Activated effector memory CD4-positive, alpha-beta T cell treated with Interleukin-2 at 50 U/mL for 16 hours (primary cell): ENCODE results near the gene RACGAP1.

Source experiments
- DNase-seq: peaks from one replicate; pipeline ENCODE4 v3.0.0-alpha.2; 2020

The RACGAP1 gene

DNA sequence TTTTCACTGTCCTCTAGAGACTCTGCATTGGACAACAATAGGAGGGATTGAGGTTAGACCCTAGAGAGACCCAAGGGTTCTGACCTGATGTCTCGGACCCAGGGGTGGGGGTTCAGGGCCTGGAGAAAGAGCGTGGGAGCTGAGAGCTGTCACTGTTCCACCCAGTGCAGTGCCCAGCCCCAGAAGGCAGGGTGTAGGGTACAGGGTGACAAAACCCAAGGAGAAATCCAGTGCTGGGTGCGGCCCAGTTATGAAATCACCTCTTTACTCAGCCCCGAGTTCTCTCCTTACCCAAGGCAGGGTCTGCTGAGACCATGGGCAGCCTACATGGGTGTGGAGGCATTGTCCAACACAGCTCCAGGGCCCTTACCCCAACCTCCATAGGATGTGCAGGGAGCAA, 72.1 kb downstream of the RACGAP1 start:
- DNase-seq, result no peak

DNA sequence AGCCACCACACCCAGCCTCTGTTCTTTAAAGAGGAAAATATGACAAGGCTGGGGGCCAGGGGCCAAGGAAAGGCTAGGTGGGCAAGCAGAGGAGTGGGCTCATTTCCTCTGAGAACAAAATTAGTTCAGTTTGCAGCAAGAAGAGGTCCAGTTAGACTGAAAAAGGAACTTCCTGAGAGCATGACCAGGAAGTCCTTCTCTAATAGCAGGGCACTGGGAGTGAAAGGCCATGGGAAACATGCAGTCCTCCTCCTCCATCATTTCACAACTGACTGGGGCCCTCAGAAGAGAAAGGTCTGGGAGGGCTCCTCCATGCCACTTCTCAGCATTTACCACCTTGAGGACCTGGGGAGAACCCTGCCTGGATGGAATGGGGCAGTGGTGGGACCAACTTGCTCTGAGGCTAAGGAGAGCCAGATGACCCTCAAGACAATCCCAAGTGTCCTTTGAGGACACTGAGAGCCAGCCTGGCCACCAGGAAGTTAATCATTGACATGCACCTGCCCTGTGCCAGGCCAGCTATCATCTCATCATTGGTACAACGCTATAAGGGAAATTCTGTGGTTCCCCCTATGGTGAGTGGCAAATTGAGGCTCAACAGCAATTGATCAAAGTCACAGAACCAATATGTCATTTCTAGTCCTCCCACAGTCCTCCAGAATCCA, 72.8 kb downstream of the RACGAP1 start:
- DNase-seq, result no peak

DNA sequence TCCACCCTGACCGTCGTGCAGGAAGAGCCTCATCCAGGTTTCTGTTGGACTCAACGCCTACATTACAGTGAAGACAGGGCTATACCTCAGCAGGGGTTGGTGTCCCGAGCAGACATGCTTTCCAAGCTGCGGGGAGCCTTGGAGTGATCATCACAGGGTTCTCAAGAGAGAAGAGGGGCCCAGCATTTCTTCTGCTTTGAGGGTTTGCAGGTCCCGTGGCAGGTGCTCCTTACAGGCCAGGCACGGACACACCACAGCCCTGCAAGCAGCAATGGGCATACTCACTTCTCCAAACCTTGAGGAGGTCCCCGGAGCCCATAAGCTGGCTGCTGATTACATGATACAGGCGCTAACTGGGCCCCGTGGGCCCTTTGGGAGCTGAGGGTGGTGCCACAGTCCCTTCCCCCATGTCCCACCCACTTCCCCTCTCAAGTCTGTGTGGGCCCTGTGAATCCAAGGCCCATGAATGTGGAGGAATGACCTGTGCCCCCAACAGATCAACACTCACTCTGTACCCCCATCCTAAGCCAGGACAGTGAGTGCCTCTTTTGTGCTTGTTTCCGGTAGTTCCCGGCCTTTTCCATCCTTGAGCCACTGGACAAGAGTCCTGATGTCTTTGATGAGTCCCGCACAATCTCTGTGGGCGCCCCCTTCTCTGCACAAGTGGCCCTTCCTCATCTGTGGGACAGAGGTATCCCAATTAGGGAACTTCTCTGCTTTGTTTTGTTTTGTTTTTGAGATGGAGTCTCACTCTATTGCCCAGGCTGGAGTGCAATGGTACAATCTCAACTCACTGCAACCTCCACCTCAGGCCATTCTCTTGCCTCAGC, 73.7 kb downstream of the RACGAP1 start:
- DNase-seq, result no peak

DNA sequence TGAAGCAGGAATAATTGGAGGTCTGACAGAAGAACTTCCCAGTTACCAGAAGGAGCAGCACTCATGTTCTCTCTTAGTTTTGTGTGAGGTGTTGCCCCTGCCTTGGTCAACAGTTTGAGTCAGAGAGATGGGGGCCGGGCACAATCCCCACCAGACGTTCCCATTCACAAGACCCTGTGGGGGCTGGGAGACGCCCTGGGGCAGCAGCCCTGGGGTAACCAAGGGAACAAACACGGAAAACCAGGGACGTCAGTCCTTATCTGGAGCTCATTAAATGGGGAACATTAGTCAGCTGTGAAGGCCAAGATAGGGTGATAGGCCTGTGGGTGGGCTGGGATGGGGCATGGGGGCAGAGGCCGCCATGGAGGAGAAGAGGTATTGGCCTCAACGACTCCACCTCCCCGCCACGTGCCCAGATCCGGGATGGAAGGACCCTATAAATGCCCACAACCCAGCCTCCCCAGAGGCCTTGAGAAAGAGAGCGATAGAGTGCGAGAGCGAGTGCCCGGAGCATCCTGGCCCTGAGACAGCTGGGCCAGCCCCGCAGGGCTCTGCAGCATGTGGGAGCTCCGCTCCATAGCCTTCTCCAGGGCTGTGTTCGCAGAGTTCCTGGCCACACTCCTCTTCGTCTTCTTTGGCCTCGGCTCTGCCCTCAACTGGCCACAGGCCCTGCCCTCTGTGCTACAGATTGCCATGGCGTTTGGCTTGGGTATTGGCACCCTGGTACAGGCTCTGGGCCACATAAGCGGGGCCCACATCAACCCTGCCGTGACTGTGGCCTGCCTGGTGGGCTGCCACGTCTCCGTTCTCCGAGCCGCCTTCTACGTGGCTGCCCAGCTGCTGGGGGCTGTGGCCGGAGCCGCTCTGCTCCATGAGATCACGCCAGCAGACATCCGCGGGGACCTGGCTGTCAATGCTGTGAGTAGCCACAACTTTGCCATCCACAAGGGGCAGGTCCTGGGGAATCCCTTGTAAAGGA, 74.7 kb downstream of the RACGAP1 start, which contains the start of gene AQP2:
Gene AQP2, plus strand, starts transcription at position 465 of the 979 bp plus-strand sequence. Its CDS starts 94 bp downstream, at position 559.
- DNase-seq, result no peak

DNA sequence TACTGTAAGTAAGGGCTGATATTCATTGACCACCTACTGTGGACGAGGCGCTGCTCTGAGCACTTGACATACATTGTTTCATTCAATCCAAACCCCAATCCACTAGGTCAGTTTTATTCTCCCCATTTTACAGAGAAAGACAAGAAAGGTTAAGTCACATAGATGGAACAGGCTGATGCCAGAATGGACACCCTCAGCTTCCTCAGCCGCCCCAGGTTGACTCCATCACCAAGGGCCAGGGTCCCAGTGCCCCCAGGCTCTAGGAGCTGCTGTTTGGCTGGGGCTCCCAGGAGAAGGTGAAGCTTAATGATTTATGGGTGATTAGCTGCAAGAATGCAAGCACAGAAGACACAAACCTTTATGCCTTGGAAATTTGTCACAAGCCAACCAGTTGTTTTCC, 75.4 kb downstream of the RACGAP1 start:
- DNase-seq, result no peak

DNA sequence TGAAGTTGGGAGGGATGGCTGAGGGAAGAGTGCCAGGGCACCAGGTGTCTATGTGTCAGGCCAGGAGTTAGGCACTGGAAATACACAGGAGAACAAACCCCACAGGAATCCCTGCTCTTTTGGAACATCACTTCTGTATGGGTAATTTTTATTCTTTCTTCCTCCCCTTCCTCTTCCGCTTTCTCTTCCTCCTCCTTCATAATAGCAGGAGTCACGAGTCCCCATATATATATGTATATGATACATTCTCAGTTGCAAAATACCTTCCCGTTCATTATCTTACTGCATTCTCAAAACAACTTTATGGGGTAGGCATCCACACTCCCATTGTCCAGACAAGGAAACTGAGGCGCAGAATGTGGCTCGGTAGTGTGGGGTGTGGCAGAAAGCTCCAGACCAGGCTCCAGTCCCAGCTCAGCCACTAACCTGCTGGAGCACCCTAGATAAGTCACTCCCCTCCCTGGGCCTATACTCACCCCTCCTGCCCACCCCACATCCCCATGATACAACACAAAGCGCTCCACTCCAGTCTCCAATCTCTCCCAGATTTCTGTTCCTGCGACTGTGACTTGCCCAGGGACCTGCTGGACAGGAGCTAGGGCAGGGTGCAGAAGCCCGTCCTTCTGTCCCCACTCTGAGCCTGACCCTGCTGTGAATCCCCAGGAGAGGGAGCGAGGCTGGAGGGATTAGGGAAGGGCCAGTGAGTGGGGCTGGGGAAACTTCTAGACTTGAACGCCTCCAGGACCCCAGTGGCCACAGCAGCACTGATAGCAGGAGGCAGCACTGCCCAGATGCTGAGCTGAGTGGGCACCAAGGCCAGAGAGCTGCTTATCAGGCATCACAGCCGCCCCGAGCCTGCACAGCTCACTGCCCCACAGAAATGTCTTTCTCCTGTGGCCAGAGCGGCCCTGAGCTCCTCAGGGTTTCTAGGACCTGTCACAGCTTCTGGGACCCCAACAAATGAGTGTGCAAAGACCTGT, 76.1 kb downstream of the RACGAP1 start:
- DNase-seq, result no peak

DNA sequence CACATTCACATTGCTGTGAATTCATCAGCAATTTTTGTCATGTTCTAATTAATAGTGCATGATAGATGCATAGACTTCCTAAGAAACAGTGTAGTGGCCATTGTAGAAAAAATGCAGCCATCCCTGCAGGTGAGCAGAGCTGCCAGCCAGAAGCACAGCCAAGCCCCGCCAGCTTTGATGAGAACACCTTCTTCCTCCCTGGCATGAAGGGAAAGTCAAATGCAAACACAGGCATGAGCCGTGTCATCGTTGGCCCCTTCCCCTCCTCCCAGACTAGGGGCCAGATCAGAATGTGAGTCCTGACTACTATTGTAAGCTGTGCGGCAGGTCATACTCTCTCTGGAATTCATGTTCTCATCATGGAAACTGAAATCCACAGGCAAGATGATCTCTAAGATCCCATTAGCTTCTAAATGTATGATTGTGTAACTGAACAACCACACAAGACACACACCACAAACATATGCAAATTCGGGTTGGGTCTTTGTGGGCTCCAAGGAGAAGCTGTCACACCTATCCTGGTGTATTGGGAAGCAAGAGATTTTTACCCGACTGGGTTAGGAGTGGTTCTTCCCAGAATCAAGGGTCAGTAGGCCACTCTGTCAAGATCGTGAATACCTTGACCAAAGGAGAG, 77.6 kb downstream of the RACGAP1 start:
- no peak for DNase-seq

DNA sequence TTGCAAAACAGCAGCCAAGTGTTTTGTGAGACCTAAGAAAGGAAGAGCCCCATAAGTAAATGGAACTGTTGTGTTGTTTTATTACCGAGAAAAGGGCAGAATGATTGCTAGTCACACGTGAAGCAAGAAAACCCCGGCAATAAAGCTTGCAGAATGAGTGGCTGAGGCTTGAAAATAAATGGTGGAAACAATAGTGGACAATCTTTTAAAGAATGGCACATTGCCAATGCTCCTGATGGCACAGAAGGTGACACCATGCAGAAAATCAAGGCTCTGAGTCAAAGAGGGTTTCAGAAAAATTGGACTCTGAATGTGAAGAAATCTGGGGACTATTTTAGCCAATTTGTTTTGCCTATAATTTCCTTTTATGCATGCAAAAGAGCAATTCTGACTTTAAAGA, 78.8 kb downstream of the RACGAP1 start:
- DNase-seq, result no peak

DNA sequence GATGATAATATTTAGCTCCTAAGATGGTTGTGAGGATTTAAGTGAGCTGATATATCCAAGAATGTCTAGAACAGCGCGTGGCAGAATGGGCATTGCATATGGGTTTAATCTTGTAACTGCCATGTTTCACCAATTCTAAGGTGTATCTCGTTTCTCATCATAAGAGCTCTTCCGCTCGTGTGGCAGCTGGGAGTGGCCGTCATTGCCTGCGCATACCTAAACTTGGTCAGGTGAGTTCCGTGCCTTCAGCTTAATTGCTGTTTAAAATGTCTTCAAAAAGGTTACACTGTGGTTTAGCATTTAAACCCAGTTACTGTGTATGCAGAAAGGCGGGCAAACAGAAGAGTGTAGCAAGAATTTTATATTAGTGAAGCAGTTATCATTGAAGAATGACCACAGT, 79.2 kb downstream of the RACGAP1 start:
- DNase-seq, result no peak

DNA sequence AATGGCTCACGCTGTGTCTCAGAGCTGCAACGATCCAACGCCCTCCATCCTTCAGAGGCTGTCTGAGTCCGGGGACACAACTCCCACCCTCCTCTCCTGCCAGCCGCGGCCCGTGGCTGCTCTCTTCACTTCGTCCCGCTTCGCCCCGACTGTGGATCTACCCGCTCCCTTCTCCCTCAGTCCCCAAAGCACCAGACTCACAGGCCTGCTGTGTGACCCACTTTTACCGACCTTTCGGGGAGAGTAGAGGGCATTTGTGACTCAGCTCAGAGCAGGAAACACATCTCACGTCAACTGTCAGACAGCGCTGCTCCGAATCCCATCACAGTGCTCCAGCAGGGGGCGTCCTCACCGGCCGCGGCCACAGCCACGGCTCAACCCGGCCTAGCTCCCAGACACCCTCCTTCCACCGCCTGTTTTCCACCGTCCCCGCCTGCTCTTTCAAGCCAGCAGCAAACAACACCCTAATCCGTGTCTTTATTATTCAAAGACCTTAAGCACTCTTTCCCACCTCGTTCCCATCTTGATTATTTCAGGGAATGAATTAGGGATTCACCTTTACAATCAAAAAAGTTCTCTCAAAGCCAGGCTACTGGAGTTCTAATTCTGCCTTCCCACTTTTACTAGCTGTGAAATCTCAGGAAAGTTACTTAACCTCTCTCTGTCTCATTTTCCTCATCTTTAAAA, 79.8 kb downstream of the RACGAP1 start:
- DNase-seq, result peak; percentile 78

DNA sequence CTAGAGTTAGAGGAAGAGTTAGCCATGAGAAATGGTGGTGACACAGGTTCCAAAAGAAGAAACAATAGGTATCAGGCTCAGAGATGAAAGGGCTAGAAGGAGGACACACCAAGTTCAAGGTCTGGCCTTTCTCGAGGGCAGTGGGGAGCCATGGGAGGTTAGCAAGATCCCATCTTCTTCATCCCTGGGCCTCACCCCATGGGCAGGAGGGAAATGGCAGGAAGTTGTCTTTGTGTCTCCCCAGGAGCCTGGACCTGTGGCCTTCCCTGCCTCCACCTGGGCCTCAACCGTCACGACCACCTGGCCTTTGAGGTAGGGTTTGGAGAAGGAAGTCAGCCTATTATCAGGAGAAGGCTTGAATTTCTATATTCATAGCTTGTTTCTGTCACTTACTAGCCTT, 80.6 kb downstream of the RACGAP1 start:
- no peak for DNase-seq

DNA sequence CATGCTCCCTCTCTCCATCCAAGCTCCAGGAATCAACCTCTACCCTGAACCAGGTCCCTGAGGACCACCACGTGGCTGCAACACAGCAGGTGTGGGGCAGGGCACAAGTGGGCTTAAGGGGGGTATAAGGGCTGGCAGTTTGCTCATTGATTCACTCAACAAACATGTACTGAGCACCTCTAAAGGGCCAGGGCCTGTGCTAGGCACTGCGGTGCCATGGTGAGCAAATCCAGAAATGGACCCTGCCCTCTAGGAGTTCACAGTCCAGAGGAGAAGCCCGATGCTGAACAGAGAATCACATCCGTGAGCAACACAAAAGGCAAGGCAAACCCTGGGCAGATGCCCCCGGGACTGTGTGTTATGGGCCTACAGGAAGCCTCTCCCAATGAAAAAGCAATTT, 81.2 kb downstream of the RACGAP1 start:
- no peak for DNase-seq

DNA sequence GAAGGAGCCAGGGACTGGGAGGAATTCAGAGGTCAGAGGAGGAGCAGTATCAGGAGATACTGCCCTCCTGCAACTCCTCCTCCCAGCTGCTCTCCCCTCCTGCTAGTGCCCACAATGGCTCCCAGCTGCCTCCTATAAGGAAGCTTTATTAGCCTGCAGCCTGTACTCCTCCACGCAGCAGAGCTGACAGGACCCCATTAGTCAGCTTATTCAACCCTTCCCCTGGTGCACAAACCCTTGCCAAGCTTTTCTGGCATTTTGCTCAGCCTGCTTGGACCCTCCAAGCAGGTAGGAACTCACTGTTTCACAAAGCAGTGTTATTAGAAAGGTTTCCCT, 81.7 kb downstream of the RACGAP1 start:
- DNase-seq, result no peak

DNA sequence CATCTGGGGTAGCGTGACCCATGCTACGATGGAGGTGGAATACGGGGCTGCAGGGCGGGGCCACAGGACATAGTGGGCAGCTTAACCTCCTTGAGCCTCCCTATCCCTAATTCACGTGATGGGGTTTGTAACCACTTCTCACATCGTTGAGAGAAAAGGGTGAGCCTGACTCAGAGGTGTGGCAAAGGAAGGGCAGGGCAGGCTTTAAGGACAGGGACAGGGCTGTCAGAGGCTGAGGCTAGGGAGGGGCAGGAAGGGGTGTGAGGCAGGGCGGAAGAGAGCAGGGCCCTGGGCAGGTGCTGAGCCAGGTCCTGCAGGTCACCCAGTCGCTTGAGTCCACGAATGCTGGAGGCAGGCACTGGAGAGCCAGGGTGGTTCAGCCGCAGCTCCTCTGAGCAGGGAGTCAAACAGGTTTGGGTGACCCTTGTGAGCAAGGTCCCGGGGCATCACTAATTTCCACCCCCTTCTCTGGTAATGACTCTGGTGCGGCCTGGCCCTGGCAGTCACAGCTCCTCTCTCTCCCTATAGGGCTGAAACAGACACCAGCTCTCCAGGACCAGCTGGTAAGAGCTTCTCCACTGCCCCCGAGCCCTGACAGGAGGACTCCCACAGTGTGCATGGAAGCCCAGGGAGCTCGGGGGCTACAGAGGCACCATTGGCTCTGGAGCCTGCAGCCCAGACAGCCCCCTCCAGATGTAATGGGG, 82.2 kb downstream of the RACGAP1 start:
- peak; percentile 46 for DNase-seq

DNA sequence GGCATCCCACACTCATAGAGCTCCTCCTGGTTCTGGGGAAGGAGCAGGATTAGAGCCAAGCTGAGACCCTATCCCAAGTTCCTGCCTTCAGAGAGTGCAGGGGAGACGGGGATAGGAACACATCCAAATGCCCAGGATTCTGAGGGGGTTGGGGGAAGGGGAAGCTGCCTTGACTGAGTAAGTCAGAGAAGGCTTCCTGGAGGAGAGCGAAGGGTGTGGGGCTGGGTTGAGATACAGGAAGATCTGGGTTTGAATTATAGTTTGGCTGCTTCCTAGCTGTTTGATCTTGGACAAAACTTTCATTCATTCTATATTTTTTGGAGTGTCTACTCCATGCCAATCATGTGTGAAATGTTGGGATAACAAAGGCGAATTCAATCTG, 82.8 kb downstream of the RACGAP1 start:
- no peak for DNase-seq

DNA sequence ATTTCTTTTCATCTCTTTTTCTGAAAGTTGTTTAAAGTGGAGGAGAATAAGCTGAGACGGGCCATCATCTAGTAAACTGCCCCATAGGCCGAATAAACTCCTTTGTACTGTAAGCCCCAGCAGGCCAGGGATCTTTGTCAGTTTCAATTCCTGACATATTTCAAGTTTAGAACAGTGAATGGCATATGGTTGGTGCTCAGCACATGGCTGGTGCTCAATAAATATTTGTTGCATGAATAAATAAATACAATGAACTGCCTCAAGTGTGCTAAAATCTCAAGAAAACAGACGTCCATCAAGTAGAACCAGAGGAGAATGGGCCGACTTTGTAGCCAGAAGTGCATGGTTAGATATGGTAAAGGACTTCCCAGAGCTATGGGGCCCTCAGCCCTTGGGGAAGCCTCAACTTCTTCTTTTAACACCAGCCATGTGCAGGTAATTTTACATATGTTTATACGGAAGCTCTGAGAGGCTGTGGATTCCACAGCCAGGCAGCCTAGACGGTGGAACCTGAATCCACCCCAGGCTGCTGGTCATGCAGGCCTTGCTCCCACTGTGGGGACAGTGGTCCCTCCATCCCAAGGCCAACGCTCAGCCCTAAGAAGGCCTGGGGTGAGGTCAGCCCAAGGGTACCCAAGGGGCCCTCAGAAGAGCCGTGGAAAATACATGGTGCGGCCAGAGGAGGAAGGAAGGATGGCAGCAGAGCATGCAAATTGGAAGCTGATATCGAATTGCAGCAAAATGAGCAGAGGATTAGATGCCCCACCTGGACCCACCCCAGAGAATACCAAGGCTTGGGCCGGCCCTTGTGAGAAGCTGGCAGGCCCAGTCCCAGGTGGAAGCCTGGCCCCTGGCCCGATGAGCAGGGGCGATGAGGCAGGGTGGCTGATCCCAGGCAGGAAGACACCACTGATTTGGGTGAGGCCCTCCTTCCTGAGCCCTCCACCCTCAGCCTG, 83.5 kb downstream of the RACGAP1 start:
- no peak for DNase-seq

DNA sequence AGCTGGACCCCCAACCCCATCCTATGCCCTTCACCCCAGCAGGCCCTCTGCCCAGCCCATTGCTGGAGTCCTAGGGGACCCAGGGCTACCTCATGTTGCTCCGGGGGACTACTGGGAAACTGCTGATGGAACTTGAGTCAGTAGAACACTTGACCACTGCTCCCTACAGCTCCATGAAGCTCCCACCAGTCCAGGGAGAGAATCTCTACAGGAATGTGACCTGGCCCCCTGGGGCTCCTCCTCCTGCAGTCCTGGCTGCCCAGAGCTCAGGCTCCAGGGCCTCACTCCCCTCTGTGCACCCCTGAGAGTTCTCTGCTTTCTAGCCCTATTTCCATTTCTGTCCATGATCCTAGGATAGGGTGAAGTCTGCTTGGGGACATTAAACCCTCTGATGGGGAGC, 85.6 kb downstream of the RACGAP1 start:
- DNase-seq, result no peak

DNA sequence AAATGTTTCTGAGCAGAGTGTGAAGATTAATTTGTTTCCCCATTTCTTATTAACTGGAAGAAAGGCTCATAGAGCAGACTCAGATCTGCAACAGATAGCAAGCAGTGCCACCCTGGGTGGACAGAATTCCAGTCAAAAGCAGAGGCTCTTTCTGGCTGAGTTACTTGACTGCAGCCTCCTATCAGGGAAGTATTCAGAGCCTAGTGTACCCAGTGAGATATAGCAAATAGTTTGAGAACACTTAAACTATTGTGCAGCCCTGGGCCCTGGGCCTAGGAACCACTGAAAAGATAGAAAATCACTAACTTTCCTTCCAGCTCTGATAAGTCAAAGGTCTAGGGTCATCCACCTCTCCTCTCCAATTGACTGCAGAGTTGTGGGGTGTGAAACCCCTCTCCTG, 86.0 kb downstream of the RACGAP1 start:
- no peak for DNase-seq
